Endothelial cell of umbilical vein (primary cell): ENCODE data around the gene ZNF70.

ENCODE experiments used
- POLR2A ChIP-seq: IDR thresholded peaks from 2 replicates; pipeline ENCODE4 v1.6.1; 2012; ENCODE audit warnings: low read depth, mild to moderate bottlenecking, control low read depth, low read length
- POLR2AphosphoS5 ChIP-seq: IDR thresholded peaks from 2 replicates; pipeline ENCODE4 v1.6.1; 2012; ENCODE audit warnings: low read depth, mild to moderate bottlenecking, control low read depth, low read length, moderate library complexity; ENCODE audit not compliant: insufficient read depth

- TF ChIP-seq POLR2A (no peak), POLR2AphosphoS5 (no peak)
Measured at GRCh38 chr22:23774114-23774921, 23.4 kb upstream of the ZNF70 start.
